Measurements from ENCODE around the gene CMTM8.

The CMTM8 gene

DNA sequence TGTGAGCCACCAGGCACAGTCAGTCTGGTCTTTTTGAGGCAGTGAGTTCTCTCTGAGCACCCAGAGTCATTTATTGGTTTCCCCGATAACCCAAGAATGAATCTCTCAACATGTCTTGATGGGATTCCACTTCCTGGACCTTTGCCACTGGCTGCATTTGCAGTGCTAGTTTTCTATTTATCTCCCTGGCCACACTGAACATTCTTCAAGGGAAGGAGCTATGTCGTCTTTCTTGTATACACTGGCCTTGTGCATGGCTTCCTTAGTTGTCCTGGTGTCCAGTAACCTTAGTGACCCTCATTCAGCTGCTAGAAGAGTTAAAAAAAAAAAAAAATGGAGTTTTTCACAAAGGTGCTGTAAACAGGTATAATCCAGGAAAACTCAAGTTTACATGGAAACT is 88.3 kb downstream of the CMTM8 start:
- no peak for DNase-seq (ENCODE audit: low read depth)
- TF ChIP-seq, protein P1, sequence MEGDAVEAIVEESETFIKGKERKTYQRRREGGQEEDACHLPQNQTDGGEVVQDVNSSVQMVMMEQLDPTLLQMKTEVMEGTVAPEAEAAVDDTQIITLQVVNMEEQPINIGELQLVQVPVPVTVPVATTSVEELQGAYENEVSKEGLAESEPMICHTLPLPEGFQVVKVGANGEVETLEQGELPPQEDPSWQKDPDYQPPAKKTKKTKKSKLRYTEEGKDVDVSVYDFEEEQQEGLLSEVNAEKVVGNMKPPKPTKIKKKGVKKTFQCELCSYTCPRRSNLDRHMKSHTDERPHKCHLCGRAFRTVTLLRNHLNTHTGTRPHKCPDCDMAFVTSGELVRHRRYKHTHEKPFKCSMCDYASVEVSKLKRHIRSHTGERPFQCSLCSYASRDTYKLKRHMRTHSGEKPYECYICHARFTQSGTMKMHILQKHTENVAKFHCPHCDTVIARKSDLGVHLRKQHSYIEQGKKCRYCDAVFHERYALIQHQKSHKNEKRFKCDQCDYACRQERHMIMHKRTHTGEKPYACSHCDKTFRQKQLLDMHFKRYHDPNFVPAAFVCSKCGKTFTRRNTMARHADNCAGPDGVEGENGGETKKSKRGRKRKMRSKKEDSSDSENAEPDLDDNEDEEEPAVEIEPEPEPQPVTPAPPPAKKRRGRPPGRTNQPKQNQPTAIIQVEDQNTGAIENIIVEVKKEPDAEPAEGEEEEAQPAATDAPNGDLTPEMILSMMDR (IDR thresholded peaks at IDR 0.05; ENCODE audit: control insufficient read depth, insufficient read depth, low read depth, low read length, missing control alignments) = no peak

DNA sequence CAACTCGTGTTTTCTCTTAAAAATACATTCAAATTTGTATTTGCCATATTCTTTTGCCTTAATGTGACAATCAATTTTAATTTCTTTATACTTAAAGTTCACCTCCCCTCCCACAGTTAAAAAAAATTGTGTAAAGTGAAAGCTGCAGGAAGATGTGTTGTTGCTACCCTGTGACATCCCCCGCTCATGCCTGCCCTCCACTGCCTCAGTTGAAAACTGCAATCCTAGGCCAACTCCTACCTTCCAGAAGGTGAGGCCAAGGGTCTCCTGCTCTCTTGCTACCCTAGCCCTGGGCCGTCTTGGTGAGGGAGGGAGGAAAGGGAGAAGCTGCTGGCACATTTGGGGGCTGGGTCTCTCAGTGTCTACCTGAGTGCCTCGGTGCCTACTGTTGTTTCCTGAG is 96.2 kb downstream of the CMTM8 start:
- no peak overlapping the region for H3K4me3 ChIP-seq (ENCODE audit: control insufficient read depth, low read depth, low read length)
- TF ChIP-seq, protein P1 (IDR thresholded peaks at IDR 0.05; ENCODE audit: control insufficient read depth, insufficient read depth, low read depth, low read length, missing control alignments) = peak; percentile 46
- DNase-seq (ENCODE audit: low read depth) = no peak

More for the DNA sequence above, 88.3 kb downstream of the CMTM8 start:
- no peak overlapping the region for H3K4me3 ChIP-seq (ENCODE audit: control insufficient read depth, low read depth, low read length)

DNA sequence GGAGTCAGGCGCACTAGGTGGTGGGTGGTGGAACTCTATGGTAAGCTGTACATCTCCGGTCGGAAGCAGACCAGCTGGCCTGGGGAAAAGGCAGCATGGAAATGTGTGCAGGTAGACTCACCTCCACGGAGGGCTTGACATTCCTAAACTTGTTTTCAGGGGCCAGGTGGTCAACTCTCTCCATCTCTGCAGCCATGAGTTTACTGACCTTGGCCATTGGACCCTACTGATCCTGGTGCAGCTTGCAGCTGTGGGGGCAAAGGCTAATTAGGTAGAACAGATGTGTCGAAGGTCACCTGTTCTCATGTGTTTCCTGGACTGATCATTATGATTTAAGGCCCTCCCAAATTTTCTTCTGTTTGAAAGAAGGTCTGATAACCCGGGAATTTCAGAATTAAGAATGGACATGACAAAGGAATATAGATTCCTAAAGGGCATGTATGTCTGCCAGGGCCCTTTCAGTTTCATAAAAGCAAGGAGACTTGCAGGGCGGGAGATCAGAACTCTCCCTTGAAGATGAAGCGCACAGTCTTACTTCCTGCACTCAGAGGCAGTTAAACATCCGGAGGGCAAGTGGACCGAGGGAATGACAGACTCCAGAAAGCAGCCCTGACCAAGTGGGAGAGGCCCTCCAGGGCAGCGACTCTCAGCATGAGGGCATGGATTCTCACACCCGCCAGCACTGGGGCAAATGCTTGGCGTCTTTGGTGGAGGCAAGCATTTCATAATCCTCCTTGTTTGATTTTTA is 97.1 kb downstream of the CMTM8 start:
- TF ChIP-seq, protein P1 (IDR thresholded peaks at IDR 0.05; ENCODE audit: control insufficient read depth, insufficient read depth, low read depth, low read length, missing control alignments) = no peak
- no peak for DNase-seq (ENCODE audit: low read depth)

DNA sequence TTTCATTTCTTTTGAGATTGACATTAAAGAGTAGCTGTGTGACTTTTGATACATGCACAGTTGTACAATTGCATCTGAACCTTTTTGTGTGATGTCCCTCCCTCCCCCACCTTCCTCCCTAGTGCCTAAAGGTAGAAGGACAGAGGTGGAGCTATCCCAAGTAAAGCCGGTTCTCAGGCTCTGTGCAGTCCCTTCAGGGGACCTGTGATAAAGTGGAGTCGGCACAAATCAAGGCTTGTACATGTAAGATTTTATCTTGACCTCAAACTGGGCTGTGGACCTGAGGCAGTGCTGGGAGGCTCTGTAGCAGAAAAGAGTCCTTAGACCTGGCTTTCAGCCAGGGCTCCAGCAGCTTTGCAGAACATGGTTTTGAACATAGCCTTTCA is 97.6 kb downstream of the CMTM8 start:
- H3K4me3 ChIP-seq (ENCODE audit: control insufficient read depth, low read depth, low read length) = no peak overlapping the region
- no peak for DNase-seq (ENCODE audit: low read depth)
- TF ChIP-seq, protein P1 (IDR thresholded peaks at IDR 0.05; ENCODE audit: control insufficient read depth, insufficient read depth, low read depth, low read length, missing control alignments) = no peak

More for the DNA sequence above, 97.1 kb downstream of the CMTM8 start:
- H3K4me3 ChIP-seq (ENCODE audit: control insufficient read depth, low read depth, low read length) = no peak overlapping the region

DNA sequence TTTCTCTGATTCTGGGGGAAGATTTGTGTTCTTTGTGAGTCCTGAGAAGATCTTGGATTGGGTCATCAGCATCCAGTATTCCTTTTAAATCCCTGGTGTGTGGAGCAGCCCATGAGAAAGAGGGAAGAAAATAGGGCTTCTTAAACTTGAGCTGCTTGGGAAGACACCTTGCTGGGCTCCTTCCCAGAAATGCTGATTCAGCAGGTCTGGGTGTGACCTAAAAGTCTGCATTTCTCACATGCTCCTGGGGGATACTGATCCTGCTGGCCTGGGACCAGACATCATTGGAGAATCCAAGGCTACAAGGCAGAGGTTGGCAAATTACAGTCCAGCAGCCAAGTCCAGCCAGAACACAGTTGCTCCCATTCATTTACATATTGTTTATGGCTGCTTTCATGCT is 99.0 kb downstream of the CMTM8 start:
- DNase-seq (ENCODE audit: low read depth) = no peak
- TF ChIP-seq, protein P1 (IDR thresholded peaks at IDR 0.05; ENCODE audit: control insufficient read depth, insufficient read depth, low read depth, low read length, missing control alignments) = no peak
- H3K4me3 ChIP-seq (ENCODE audit: control insufficient read depth, low read depth, low read length) = no peak overlapping the region

DNA sequence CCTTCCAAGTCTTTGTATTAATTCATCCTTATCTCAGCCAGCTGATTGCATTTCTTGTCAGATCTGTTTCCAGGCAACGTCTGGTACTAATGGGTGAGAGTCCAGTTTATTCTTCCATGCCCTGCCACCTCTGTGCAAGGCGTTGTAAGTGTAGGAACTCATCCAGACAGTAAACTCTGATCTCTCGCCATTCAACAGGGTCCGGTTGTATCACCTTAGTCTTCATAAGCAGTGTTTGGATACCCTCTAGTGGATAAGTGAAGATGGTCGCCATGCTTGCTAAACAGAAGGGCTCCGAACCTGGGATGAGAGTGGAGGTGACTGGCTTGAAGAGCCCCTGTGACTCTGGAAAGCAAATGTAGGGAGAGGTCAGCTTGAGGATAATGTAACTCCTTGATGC is 101.6 kb downstream of the CMTM8 start:
- no peak for DNase-seq (ENCODE audit: low read depth)
- TF ChIP-seq, protein P1 (IDR thresholded peaks at IDR 0.05; ENCODE audit: control insufficient read depth, insufficient read depth, low read depth, low read length, missing control alignments) = peak; percentile 44
- no peak overlapping the region for H3K4me3 ChIP-seq (ENCODE audit: control insufficient read depth, low read depth, low read length)

Data from AG09309 (cell line).